ENCODE data around the gene SIGLEC6.

DNA sequence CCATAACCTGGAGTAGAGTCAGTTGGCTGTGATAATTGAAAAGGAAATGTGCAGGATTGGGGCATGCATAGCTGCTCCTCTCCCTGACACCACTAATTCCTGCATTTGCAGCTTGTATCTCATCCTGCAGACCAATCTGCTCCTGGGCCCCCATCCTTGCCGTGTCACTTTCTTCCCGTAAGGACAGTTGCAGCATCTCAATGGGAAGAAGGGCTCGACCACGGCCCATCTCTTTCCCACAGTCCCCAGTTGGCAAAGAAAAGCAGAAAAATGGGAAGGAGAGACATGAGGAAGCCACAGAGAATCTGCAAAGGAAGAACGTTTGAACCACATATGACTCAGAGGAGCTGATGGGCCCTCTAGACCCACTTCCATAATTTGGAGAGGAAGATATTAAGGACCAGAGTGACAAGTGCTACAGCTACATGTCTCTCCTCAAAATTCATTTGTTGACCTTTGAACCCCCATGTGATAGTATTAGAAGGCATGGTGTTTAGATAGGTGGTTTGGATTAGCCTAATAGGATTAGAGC lies 28.1 kb downstream of the SIGLEC6 start:
- TF ChIP-seq, protein P1, sequence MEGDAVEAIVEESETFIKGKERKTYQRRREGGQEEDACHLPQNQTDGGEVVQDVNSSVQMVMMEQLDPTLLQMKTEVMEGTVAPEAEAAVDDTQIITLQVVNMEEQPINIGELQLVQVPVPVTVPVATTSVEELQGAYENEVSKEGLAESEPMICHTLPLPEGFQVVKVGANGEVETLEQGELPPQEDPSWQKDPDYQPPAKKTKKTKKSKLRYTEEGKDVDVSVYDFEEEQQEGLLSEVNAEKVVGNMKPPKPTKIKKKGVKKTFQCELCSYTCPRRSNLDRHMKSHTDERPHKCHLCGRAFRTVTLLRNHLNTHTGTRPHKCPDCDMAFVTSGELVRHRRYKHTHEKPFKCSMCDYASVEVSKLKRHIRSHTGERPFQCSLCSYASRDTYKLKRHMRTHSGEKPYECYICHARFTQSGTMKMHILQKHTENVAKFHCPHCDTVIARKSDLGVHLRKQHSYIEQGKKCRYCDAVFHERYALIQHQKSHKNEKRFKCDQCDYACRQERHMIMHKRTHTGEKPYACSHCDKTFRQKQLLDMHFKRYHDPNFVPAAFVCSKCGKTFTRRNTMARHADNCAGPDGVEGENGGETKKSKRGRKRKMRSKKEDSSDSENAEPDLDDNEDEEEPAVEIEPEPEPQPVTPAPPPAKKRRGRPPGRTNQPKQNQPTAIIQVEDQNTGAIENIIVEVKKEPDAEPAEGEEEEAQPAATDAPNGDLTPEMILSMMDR (IDR thresholded peaks at IDR 0.05 in 8 of 11, conservative IDR thresholded peaks at IDR 0.05 in 3 of 11), result no peak
- no peak for TF ChIP-seq POLR2AphosphoS5 (IDR thresholded peaks at IDR 0.05)
